ELF-1 (cell line): ENCODE results near the gene CDC25B.

Experiments used
- DNase-seq: peaks from one replicate; pipeline ENCODE4 v3.0.0-alpha.2; 2016; ENCODE audit warnings: low read depth, low spot score

The CDC25B gene

DNA sequence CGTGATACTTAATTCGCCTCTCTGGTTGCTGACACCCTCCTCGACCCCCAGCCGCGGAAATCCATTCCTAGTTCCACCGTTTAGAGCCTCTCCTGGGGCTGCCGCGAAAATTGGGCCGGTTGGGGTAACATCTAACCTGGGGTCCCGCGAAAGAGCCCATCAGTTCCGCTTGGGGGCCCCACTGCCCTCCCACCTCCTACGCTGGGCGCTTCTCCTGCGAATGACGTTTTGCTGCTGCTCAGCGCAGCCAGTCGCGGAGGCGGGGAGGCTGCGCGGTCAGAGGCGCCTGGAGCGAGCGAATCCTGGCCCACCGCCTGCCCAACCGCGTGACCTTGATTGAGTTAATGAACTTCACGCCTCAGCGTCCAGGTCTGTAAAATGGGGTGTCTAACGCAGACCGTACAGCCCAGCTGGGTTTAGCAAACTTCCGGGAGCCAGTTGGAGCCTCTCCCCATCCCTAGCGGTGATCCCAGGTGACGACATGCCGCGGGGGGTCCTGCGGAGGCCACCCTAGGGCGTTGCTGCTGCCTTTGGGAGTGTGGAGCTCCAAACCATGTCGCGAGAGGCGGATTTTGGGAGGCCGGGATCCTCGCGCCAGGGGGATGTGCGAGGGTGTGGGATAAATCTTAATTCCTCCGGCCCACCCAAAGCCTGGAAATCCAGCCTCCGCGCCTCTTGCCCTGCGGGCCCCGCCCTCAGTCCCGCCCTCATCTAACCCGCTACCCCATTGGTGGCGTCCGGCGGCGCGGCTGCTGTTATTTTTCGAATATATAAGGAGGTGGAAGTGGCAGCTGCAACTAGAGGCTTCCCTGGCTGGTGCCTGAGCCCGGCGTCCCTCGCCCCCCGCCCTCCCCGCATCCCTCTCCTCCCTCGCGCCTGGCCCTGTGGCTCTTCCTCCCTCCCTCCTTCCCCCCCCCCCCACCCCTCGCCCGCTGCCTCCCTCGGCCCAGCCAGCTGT lies at the start of gene CDC25B:
Gene CDC25B (plus strand): TSS at position 800 of the 958 bp plus-strand sequence. CDS start 222 bp downstream, outside the sequence.
- DNase-seq: peak; percentile 94

GRCh38 chr20:3747471-3747870 lies 48.6 kb upstream of the CDC25B start:
- DNase-seq: no peak

GRCh38 chr20:3748073-3748472 lies 48.0 kb upstream of the CDC25B start:
- DNase-seq: no peak

DNA sequence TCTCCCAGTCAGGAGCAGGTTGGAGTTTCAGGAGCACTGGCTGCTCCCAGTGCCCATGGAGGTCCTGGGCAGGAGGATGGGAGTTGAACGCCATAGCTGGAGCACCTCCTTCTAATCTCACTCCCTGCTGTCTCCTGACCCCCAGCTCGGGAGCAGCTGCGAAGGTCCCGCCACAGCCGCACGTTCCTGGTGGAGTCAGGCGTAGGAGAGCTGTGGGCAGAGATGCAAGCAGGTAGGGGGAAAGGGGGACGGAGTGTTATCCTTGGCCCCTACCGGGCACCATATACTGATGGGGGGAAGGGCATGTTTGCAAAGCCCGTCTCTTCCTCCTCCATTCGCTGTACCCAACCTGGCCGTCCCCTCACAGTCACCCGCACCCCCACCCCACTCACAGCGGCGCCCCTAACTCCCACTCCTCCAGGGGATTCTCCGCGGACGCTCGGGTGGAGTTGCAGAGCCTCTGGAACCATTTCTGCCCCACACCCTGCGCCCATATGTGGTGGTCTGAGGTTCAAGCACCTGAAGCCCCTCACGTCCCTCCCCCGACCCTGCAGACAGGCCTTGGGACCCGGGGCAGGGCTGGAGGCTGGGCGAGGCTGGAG lies 46.9 kb upstream of the CDC25B start:
- no peak for DNase-seq

DNA sequence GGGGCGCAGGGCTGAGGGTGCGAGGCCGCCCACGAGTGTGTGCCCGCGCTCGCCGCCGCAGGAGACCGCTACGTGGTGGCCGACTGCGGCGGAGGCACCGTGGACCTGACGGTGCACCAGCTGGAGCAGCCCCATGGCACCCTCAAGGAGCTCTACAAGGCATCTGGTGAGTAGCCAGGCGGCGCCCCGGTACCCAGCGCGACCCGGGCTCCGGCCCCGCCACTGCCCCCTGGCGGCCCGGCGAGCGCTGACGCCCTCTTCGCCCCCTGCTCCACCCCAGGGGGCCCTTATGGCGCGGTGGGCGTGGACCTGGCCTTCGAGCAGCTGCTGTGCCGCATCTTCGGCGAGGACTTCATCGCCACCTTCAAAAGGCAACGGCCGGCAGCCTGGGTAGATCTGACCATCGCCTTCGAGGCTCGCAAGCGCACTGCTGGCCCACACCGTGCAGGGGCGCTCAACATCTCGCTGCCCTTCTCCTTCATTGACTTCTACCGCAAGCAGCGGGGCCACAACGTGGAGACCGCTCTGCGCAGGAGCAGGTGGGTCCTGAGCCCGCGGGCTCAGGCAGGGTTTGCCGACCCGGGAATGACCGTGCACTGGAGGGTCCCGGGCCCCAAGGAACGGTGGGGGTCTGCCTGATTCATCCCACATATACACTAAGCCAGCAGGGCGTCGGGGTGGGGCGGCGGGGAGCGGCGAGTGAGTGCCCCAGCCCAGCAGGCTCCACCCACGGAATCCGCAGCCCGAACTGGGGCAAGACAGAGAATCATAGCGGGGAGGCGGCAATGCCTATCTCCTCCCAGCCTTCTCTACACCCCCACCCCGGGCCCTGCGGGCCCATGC lies 46.2 kb upstream of the CDC25B start:
- peak; percentile 85 for DNase-seq

- no peak for DNase-seq
These were observed 44.8 kb upstream of the CDC25B start for GRCh38 chr20:3751305-3751674.

- peak; percentile 84 for DNase-seq
These were observed 44.3 kb upstream of the CDC25B start for GRCh38 chr20:3751675-3752385.

- DNase-seq: no peak
These were observed 43.7 kb upstream of the CDC25B start for GRCh38 chr20:3752386-3752759.

GRCh38 chr20:3753098-3753497 lies 43.0 kb upstream of the CDC25B start:
- peak; percentile 87 for DNase-seq

GRCh38 chr20:3753501-3754275 lies 42.4 kb upstream of the CDC25B start:
- no peak for DNase-seq

- no peak for DNase-seq
These were observed 41.9 kb upstream of the CDC25B start for GRCh38 chr20:3754276-3754630.

GRCh38 chr20:3755269-3755668 lies 40.8 kb upstream of the CDC25B start:
- DNase-seq: no peak

GRCh38 chr20:3755814-3756480 lies 40.2 kb upstream of the CDC25B start:
- no peak for DNase-seq

DNA sequence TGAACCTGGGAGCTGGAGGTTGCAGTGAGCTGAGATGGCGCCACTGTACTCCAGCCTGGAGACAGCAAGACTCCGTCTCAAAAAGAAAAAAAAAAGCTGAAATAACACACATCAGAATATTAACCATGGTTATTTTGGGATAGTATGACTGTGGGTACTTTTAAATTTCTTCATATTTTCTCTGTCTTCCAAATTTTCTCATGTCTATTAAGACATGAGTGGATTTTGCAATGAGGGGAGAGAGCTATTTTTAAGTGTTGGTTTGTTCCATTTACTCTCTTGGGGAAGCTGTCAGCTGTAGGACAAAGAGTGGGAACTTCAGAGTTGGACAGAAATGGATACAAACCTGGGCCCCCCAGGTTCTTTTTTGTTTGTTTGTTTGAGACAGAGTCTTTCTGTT lies 38.8 kb upstream of the CDC25B start:
- no peak for DNase-seq

DNA sequence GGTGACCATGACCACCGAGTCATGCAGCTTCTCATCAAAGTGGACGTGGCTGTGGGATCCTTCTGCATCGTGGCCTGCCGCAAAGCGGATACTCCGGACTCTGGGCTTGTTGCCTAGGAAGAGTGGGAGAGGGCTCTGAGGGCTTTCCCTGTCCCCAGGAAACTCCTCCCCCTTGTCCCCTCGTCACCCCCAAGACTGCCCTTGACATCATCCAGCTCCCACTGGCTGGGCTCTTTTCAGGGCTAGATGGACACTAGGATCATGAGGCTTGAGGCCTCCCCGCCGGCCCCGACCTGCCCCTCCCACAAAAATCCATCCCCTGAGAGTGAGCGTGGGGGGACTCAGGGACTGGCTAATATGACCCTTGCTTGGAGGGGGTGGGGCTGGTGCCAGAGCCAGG lies 37.5 kb upstream of the CDC25B start:
- DNase-seq: no peak

- DNase-seq: no peak
These were observed 36.7 kb upstream of the CDC25B start for GRCh38 chr20:3759316-3759823.

DNA sequence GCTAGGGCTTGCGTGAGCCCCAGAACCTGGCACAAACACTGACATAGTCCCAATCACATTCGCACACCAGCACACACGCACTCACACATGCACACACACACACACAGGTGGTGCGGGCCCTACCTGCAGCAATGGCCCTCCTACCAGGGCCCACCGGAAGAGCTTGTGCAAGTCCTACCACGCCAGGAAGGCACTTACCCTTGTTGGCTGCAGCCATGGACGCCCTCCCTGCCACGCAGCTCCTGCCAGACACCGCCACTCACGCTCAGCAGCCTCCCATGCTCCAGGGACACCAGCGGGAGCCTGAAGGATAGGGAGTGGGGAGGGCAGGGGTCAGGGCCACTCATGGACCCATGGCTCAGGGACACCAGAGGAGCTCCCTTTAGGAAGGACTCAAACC lies 36.2 kb upstream of the CDC25B start:
- no peak for DNase-seq

- no peak for DNase-seq
These were observed 35.3 kb upstream of the CDC25B start for GRCh38 chr20:3760655-3761348.
